HCT116 (cell line): Measurements from ENCODE around the gene FKBP6. TPM values are rescaled to one million over a fixed set of nuclear protein-coding genes. Genes with fewer than 3 reads are reported as not detected.
A peak's percentile ranks its signal among the peaks of the same experiment; 100 is the strongest.
"Not testable (repeated sequence)": the region's sequence is repeated elsewhere in the genome, so short reads cannot be mapped to it uniquely, and the experiment has no call there.

ENCODE experiments used
- ATAC-seq: fragments of 200-7000 bp; cut with Tn5 transposase; 2 replicates; pipeline ENCODE4 v1.9.1; 2020; ENCODE audit warnings: mild to moderate bottlenecking, moderate library complexity
- BruUV-seq: library from RNA; stranded (reverse); fragments of 400-500 nt; replicated peaks from 2 replicates; lab custom pipeline; 2021; lab: Mats Ljungman, UMichigan
- CTCF ChIA-PET: fragments of 300-600 bp; sonication (Branson Sonifier 250); formaldehyde crosslinking; loops from one replicate; lab custom pipeline; 2021; ENCODE audit warnings: antibody characterized with exemption; lab: Charles Lee
- POLR2A ChIA-PET: fragments of 300-600, 350-600 bp; sonication (Branson Sonifier 250); formaldehyde crosslinking; loops from one replicate; lab custom pipeline; 2021; ENCODE audit warnings: antibody characterized with exemption; lab: Charles Lee
- RAD21 ChIA-PET, 2 experiments: fragments of 300-600 bp; sonication (Branson Sonifier 250); formaldehyde crosslinking; loops; one replicate each; lab custom pipeline; 2023; ENCODE audit warnings: low total read pairs in 2 of 2; ENCODE audit not compliant: uncharacterized antibody in 2 of 2, unreplicated experiment in 2 of 2, low non-redundant PET in 1 of 2; lab: Charles Lee
- DNase-seq: peaks from one replicate; pipeline ENCODE4 v3.0.0-alpha.2; 2010; ENCODE audit warnings: low read depth, low spot score
- H2AFZ ChIP-seq: fragments of 200-600 bp; shearing (Covaris generic), sonication (generic); 2 replicates; pipeline ENCODE4 v1.6.1; 2017; ENCODE audit warnings: low read depth, mixed run types, mixed read lengths, antibody characterized with exemption, low read length; ENCODE audit not compliant: poor library complexity, severe bottlenecking
- H3K27ac ChIP-seq: 2 replicates; pipeline ENCODE4 v1.5.1; 2012; ENCODE audit warnings: low read depth, low read length
- H3K27me3 ChIP-seq: fragments of 200-600 bp; sonication (generic); 2 replicates; pipeline ENCODE4 v1.6.1; 2016; ENCODE audit warnings: mixed run types, low read length, mixed read lengths; ENCODE audit not compliant: insufficient read depth
- H3K36me3 ChIP-seq, 2 experiments: fragments of 200-500 bp in 1 of 2; fragments of 200-600 bp in 1 of 2; sonication (Bioruptor generic) in 1 of 2; sonication (generic) in 1 of 2; 2 replicates each; pipeline versions ENCODE4 v1.5.1 to v1.6.1; 2014 to 2016; ENCODE audit warnings: low read length in 2 of 2, inconsistent platforms in 1 of 2, mixed read lengths in 1 of 2, mixed run types in 1 of 2; ENCODE audit not compliant: insufficient read depth in 2 of 2, control insufficient read depth in 1 of 2
- H3K4me1 ChIP-seq, 2 experiments: fragments of 200-600 bp in 1 of 2; sonication (generic) in 1 of 2; 2 replicates each; pipeline versions ENCODE4 v1.5.1 to v1.6.1; 2012 to 2017; ENCODE audit warnings: low read length in 2 of 2, inconsistent platforms in 1 of 2, mild to moderate bottlenecking in 1 of 2, mixed read lengths in 1 of 2, mixed run types in 1 of 2, moderate library complexity in 1 of 2; ENCODE audit not compliant: insufficient read depth in 2 of 2, control insufficient read depth in 1 of 2
- H3K4me2 ChIP-seq: fragments of 200-600 bp; sonication (generic); 2 replicates; pipeline ENCODE4 v1.6.1; 2017; ENCODE audit warnings: mixed run types, low read length, mixed read lengths
- H3K4me3 ChIP-seq, 2 experiments: fragments of 200-600 bp in 1 of 2; sonication (generic) in 1 of 2; replicated peaks in 1 of 2; 2 replicates each; pipeline ENCODE4 v1.5.1; 2011 to 2016; ENCODE audit warnings: low read length in 2 of 2, control low read depth in 1 of 2, low read depth in 1 of 2, mild to moderate bottlenecking in 1 of 2, mixed read lengths in 1 of 2, mixed run types in 1 of 2
- H3K79me2 ChIP-seq: fragments of 200-600 bp; sonication (generic); 2 replicates; pipeline ENCODE4 v1.6.1; 2017; ENCODE audit warnings: mild to moderate bottlenecking, mixed run types, low read length, moderate library complexity, mixed read lengths; ENCODE audit not compliant: insufficient read depth
- H3K9ac ChIP-seq: fragments of 200-600 bp; sonication (generic); 2 replicates; pipeline ENCODE4 v1.6.1; 2016; ENCODE audit warnings: low read length, mixed read lengths
- H3K9me2 ChIP-seq: fragments of 200-600 bp; sonication (generic), shearing (Covaris generic); 2 replicates; pipeline ENCODE4 v1.6.1; 2017; ENCODE audit warnings: mixed run types, mild to moderate bottlenecking, moderate library complexity; ENCODE audit not compliant: insufficient read depth
- H3K9me3 ChIP-seq, 2 experiments: fragments of 200-500 bp in 1 of 2; fragments of 200-600 bp in 1 of 2; sonication (Bioruptor generic) in 1 of 2; sonication (generic) in 1 of 2; 2 replicates each; pipeline ENCODE4 v1.6.1; 2014 to 2017; ENCODE audit warnings: low read length in 2 of 2, mixed read lengths in 2 of 2, inconsistent platforms in 1 of 2, low read depth in 1 of 2, mild to moderate bottlenecking in 1 of 2, mixed run types in 1 of 2, moderate library complexity in 1 of 2; ENCODE audit not compliant: control insufficient read depth in 1 of 2, insufficient read depth in 1 of 2
- H4K20me1 ChIP-seq: fragments of 200-600 bp; sonication (generic), shearing (Covaris generic); 2 replicates; pipeline ENCODE4 v1.6.1; 2017; ENCODE audit warnings: mixed run types, mild to moderate bottlenecking, moderate library complexity; ENCODE audit not compliant: insufficient read depth
- CTCF ChIP-seq, 3 experiments: fragments of 200-600 bp in 1 of 3; sonication (generic) in 1 of 3; IDR thresholded peaks in 2 of 3; conservative IDR thresholded peaks in 1 of 3; 2 replicates each; pipeline ENCODE4 v1.5.1; 2012 to 2017; ENCODE audit warnings: low read depth in 2 of 3, low read length in 2 of 3, antibody characterized with exemption in 1 of 3, borderline replicate concordance in 1 of 3, control low read depth in 1 of 3, mild to moderate bottlenecking in 1 of 3, mixed read lengths in 1 of 3, mixed run types in 1 of 3, moderate library complexity in 1 of 3; ENCODE audit not compliant: insufficient read depth in 1 of 3
- intact Hi-C: fragments of 100-400 bp; cut with micrococcal nuclease; formaldehyde crosslinking; loops from 2 replicates; pipeline ENCODE4 v1.10.0; 2022
- total RNA-seq: library from RNA; stranded (reverse); gene quantifications from one replicate; pipeline ENCODE4 v1.2.1, GENCODE V29; 2021; ENCODE audit not compliant: unreplicated experiment

The FKBP6 gene
- total RNA-seq, 1 experiment from 2014 or later, result not detected

- DNase-seq, H3K9me3 ChIP-seq, H3K4me1 ChIP-seq, H3K27ac ChIP-seq, RAD21 ChIA-PET, H2AFZ ChIP-seq, POLR2A ChIA-PET, H3K9ac ChIP-seq, H3K27me3 ChIP-seq, H3K4me3 ChIP-seq, H3K79me2 ChIP-seq, CTCF ChIA-PET, H4K20me1 ChIP-seq, BruUV-seq, H3K9me2 ChIP-seq, intact Hi-C loops, H3K4me2 ChIP-seq: not testable (repeated sequence)
- peak; percentile 83 for ATAC-seq
- TF ChIP-seq CTCF (IDR thresholded peaks at IDR 0.05 in 2 of 3, conservative IDR thresholded peaks at IDR 0.05 in 1 of 3; ENCODE audit: borderline replicate concordance in 1 of 3, insufficient read depth in 1 of 3, low read depth in 2 of 3, low read length in 2 of 3), result peak in 2 of 3 experiments; percentile 3 to 14; a peak in 1 of 6 replicates
- H3K36me3 ChIP-seq, result peaks cover 3 to 11% of the 10 kb centered on the region in 2 experiments; a peak in 2 of 4 replicates
These were observed 26.9 kb upstream of the FKBP6 start for GRCh38 chr7:73301108-73301507.

DNA sequence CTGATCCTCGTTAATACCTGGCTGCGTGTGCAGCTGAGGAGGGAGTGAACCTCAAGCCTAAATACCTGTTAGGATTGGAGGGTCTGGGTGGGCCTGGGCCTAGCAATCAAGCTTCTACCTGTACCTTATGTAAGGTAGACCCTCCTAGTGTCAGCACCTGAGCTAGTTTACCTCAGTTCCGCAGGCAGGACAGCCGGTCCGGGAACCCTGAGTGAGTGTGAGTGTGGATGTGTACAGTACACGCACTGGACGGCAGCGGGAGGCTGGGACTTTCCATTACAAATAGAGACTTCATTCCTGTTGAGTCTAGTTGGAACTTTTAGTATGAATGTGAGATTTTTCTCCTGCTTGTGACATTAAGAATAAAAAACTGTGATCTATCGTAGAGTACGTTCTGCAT, 25.1 kb upstream of the FKBP6 start:
- H3K4me2 ChIP-seq, CTCF ChIA-PET, RAD21 ChIA-PET, intact Hi-C loops, DNase-seq, ATAC-seq, BruUV-seq, POLR2A ChIA-PET, H3K27ac ChIP-seq, H3K4me3 ChIP-seq, H3K9me2 ChIP-seq, H3K9me3 ChIP-seq, H4K20me1 ChIP-seq, H3K27me3 ChIP-seq, H3K9ac ChIP-seq, H2AFZ ChIP-seq: not testable (repeated sequence)
- H3K36me3 ChIP-seq, result peaks cover 9 to 19% of the 10 kb centered on the region in 2 experiments; a peak in 3 of 4 replicates
- H3K79me2 ChIP-seq, result peaks cover 23% of the 10 kb centered on the region
- peaks cover 4 to 11% of the 10 kb centered on the region in 2 experiments for H3K4me1 ChIP-seq
